Measurements from ENCODE around the gene STXBP5.

GRCh38 chr6:147321260-147321659, 117.0 kb downstream of the STXBP5 start:
- TF ChIP-seq YY1 (IDR thresholded peaks at IDR 0.05; ENCODE audit: insufficient read depth, insufficient read length) (no peak), ZNF274 (IDR thresholded peaks at IDR 0.05; ENCODE audit: low read depth, low read length) (no peak), SUZ12 (IDR thresholded peaks at IDR 0.05; ENCODE audit: extremely low read depth, insufficient read depth, insufficient read length) (no peak)
